HepG2 (cell line): ENCODE results near the gene ANKFY1. TPM values are rescaled to one million over a fixed set of nuclear protein-coding genes. Genes with fewer than 3 reads are reported as not detected.

Source experiments
- AKAP8 ChIP-seq: sonication (generic); formaldehyde crosslinking; IDR thresholded peaks from 2 replicates; pipeline ENCODE4 v1.5.1; 2020; ENCODE audit warnings: mild to moderate bottlenecking, missing genetic modification reagents
- BRF2 ChIP-seq: sonication (generic); formaldehyde crosslinking; IDR thresholded peaks from 2 replicates; pipeline ENCODE4 v1.8.1; 2022; ENCODE audit warnings: mild to moderate bottlenecking, missing genetic modification reagents
- CCDC6 ChIP-seq: sonication (generic); formaldehyde crosslinking; IDR thresholded peaks from 2 replicates; pipeline ENCODE4 v1.8.1; 2022; ENCODE audit warnings: mild to moderate bottlenecking, missing genetic modification reagents, moderate library complexity
- MYPOP ChIP-seq: sonication (generic); formaldehyde crosslinking; IDR thresholded peaks from 2 replicates; pipeline ENCODE4 v1.8.1; 2023; ENCODE audit warnings: mild to moderate bottlenecking, moderate library complexity, missing genetic modification reagents
- PITX1 ChIP-seq: sonication (generic); formaldehyde crosslinking; IDR thresholded peaks from 2 replicates; pipeline ENCODE4 v1.5.1; 2020; ENCODE audit warnings: mild to moderate bottlenecking, missing genetic modification reagents
- SNAPC2 ChIP-seq: sonication (generic); formaldehyde crosslinking; IDR thresholded peaks from 2 replicates; pipeline ENCODE4 v1.8.1; 2022; ENCODE audit warnings: mild to moderate bottlenecking, missing genetic modification reagents
- TMF1 ChIP-seq: sonication (generic); formaldehyde crosslinking; IDR thresholded peaks from 2 replicates; pipeline ENCODE4 v1.8.1; 2022; ENCODE audit warnings: low read depth, missing genetic modification reagents
- USF2 ChIP-seq, 2 experiments: sonication (generic) in 1 of 2; formaldehyde crosslinking in 1 of 2; IDR thresholded peaks; 2 replicates each; pipeline versions ENCODE4 v1.5.1 to v1.6.1; 2011 to 2020; ENCODE audit warnings: borderline replicate concordance in 1 of 2, low read depth in 1 of 2, low read length in 1 of 2, mild to moderate bottlenecking in 1 of 2, missing genetic modification reagents in 1 of 2, moderate library complexity in 1 of 2
- WIZ ChIP-seq: sonication (generic); formaldehyde crosslinking; IDR thresholded peaks from 2 replicates; pipeline ENCODE4 v1.5.1; 2020; ENCODE audit warnings: mild to moderate bottlenecking, missing genetic modification reagents
- ZBTB3 ChIP-seq: sonication (generic); formaldehyde crosslinking; IDR thresholded peaks from 2 replicates; pipeline ENCODE4 v1.4.0; 2020; ENCODE audit warnings: low read depth, mild to moderate bottlenecking, moderate library complexity, missing genetic modification reagents, borderline replicate concordance
- ZFX ChIP-seq: sonication (generic); formaldehyde crosslinking; IDR thresholded peaks from 2 replicates; pipeline ENCODE4 v1.4.0; 2020; ENCODE audit warnings: mild to moderate bottlenecking, low read depth, missing genetic modification reagents, moderate library complexity
- ZFY ChIP-seq: sonication (generic); formaldehyde crosslinking; IDR thresholded peaks from 2 replicates; pipeline ENCODE4 v1.4.0; 2020; ENCODE audit warnings: missing genetic modification reagents
- ZNF143 ChIP-seq: sonication (generic); formaldehyde crosslinking; IDR thresholded peaks from 2 replicates; pipeline ENCODE4 v1.4.0; 2020; ENCODE audit warnings: missing genetic modification reagents
- ZNF496 ChIP-seq: sonication (generic); formaldehyde crosslinking; IDR thresholded peaks from 2 replicates; pipeline ENCODE4 v1.8.1; 2023; ENCODE audit warnings: mild to moderate bottlenecking, moderate library complexity, missing genetic modification reagents; ENCODE audit not compliant: insufficient replicate concordance
- ZNF672 ChIP-seq: sonication (generic); formaldehyde crosslinking; IDR thresholded peaks from 2 replicates; pipeline ENCODE4 v1.8.1; 2022; ENCODE audit warnings: missing genetic modification reagents
- ZNF788 ChIP-seq: sonication (generic); formaldehyde crosslinking; IDR thresholded peaks from 2 replicates; pipeline ENCODE4 v1.5.0; 2020; ENCODE audit warnings: mild to moderate bottlenecking, missing genetic modification reagents, borderline replicate concordance
- ZNF891 ChIP-seq: sonication (generic); formaldehyde crosslinking; IDR thresholded peaks from 2 replicates; pipeline ENCODE4 v1.5.0; 2020; ENCODE audit warnings: mild to moderate bottlenecking, missing genetic modification reagents
- ZXDC ChIP-seq: sonication (generic); formaldehyde crosslinking; IDR thresholded peaks from 2 replicates; pipeline ENCODE4 v1.5.0; 2020; ENCODE audit warnings: mild to moderate bottlenecking, missing genetic modification reagents
- polyA plus RNA-seq, 8 experiments: library from polyadenylated mRNA; depleted of rRNA in 3 of 8; stranded (reverse) in 7 of 8; unstranded in 1 of 8; fragments of >200 nt; fragmentation: Illumina TruSeq in 4 of 8; extraction: Trizol in 4 of 8; gene quantifications; 2 replicates each; pipeline versions ENCODE4 v1.2.1 to v1.2.3, GENCODE V29; 2011 to 2016; ENCODE audit warnings: low read depth in 4 of 8, missing spikeins in 1 of 8, mixed read lengths in 1 of 8; ENCODE audit not compliant: insufficient read depth in 1 of 8
- total RNA-seq, 5 experiments: library from RNA; depleted of rRNA; stranded (reverse); fragments of >200 nt; fragmentation: Illumina TruSeq; extraction: Trizol; gene quantifications; 2 replicates each; pipeline ENCODE4 v1.2.3, GENCODE V29; 2016; ENCODE audit warnings: low read depth in 1 of 5
- TF ChIP-seq, protein P1 (sequence below): sonication (generic); formaldehyde crosslinking; IDR thresholded peaks from 2 replicates; pipeline ENCODE4 v1.4.0; 2020; ENCODE audit warnings: missing genetic modification reagents

Gene ANKFY1
- total and polyA plus RNA-seq, 2 of the 13 experiments (the other 11 are each of a cell fraction or from before 2014, with no cell fraction given), result 11.9 to 16.8 TPM

DNA sequence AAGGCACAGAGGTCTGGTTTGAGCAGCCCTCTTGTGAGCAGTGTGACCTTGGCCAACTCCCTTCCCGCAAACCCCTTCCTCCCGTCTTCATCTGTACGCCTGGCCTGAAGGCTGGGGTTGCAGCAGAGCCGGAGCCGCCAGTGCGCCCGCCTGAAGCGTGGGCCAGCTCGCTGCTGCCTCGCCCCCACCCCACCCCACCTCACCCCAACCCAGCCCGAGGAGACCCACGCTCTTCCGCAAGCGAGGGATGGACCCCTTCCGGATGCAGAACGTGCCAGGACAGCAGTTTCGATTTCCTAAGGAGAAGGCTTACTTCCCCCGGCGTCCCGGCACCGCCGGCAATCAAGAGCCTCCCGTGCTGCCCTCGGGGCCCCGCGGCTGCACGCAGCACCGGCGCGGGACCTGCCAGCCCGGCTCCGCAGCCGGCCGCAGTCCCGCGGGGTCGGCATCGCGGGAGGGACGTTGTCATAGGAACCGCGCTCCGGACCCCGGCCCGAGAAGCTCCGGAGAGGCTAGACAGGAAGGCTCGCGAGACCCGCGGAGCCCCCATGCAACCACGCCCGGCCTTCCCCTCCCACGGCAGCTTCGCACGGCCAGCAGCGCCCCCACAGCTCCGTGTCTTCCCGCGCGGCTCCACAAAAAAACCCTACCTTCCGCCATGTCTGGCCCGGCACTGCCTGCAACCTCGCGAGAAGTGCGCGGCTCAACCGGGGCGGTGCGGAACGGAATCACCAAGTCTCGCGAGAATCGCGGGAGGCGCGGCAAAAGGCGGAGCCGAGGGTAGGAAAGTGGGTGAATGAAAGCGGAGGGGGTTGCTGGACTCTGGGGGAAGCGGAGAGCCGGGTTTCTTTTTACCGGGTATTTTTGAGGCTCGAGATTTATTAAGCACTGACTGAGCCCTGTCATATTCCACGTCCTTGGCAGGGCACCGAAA lies at the start of gene ANKFY1 (continued):
- no peak for TF ChIP-seq CCDC6 (CRISPR knock-in tag)
- no peak for TF ChIP-seq SNAPC2 (CRISPR knock-in tag)
- TF ChIP-seq ZXDC (CRISPR knock-in tag), result no peak
- TF ChIP-seq ZBTB3 (CRISPR knock-in tag), result no peak
- TF ChIP-seq PITX1 (CRISPR knock-in tag), result no peak; the same call in 1 of the 2 replicates
- TF ChIP-seq WIZ, result no peak
- TF ChIP-seq ZFX, result peak; percentile 75
- peak; percentile 64; the same call in 1 of the 2 replicates for TF ChIP-seq ZNF788
- TF ChIP-seq ZNF143, result 0 out of 2 replicates have a peak, but pooled peaks have one; percentile 43
- TF ChIP-seq, protein P1, sequence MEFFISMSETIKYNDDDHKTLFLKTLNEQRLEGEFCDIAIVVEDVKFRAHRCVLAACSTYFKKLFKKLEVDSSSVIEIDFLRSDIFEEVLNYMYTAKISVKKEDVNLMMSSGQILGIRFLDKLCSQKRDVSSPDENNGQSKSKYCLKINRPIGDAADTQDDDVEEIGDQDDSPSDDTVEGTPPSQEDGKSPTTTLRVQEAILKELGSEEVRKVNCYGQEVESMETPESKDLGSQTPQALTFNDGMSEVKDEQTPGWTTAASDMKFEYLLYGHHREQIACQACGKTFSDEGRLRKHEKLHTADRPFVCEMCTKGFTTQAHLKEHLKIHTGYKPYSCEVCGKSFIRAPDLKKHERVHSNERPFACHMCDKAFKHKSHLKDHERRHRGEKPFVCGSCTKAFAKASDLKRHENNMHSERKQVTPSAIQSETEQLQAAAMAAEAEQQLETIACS (CRISPR knock-in tag), result peak; percentile 34; the same call in 1 of the 2 replicates
- TF ChIP-seq ZNF672 (CRISPR knock-in tag), result no peak
- TF ChIP-seq USF2 (IDR thresholded peaks at IDR 0.05; ENCODE audit: low read depth, low read length), result no peak
- TF ChIP-seq USF2 (CRISPR knock-in tag; IDR thresholded peaks at IDR 0.05; ENCODE audit: borderline replicate concordance), result no peak
- no peak for TF ChIP-seq AKAP8
- no peak for TF ChIP-seq BRF2 (CRISPR knock-in tag)
- TF ChIP-seq ZNF496 (CRISPR knock-in tag), result no peak
- 0 out of 2 replicates have a peak, but pooled peaks have one; percentile 29 for TF ChIP-seq MYPOP
- TF ChIP-seq ZFY (CRISPR knock-in tag), result peak; percentile 82
- 0 out of 2 replicates have a peak, but pooled peaks have one; percentile 38 for TF ChIP-seq ZNF891
- TF ChIP-seq TMF1 (CRISPR knock-in tag), result peak; percentile 78; the same call in 1 of the 2 replicates
